Thymus (tissue), 11 donors: ENCODE results near the gene VPS35. TPM values are rescaled to one million over a fixed set of nuclear protein-coding genes. Genes with fewer than 3 reads are reported as not detected.
A peak's percentile ranks its signal among the peaks of the same experiment; 100 is the strongest.
"Not testable (repeated sequence)": the region's sequence is repeated elsewhere in the genome, so short reads cannot be mapped to it uniquely, and the experiment has no call there.

Experiments used
- DNase-seq, 9 donors: peaks; one replicate each; pipeline ENCODE4 v3.0.0-alpha.2; 2013; ENCODE audit warnings: low spot score in 9 of 9, low read depth in 6 of 9, missing footprints in 1 of 9
- H3K27ac ChIP-seq, 2 donors: one replicate each; pipeline ENCODE4 v1.5.1; 2013; ENCODE audit warnings: control low read depth in 1 of 2, low read depth in 1 of 2, low read length in 1 of 2, mild to moderate bottlenecking in 1 of 2, moderate library complexity in 1 of 2
- H3K27me3 ChIP-seq, 2 donors: one replicate each; pipeline ENCODE4 v1.5.1; 2013; ENCODE audit warnings: low read length in 1 of 2; ENCODE audit not compliant: control insufficient read depth in 2 of 2, insufficient read depth in 1 of 2
- H3K36me3 ChIP-seq, 2 donors: one replicate each; pipeline ENCODE4 v1.5.1; 2013; ENCODE audit warnings: low read length in 1 of 2, mild to moderate bottlenecking in 1 of 2, moderate library complexity in 1 of 2; ENCODE audit not compliant: control insufficient read depth in 2 of 2, insufficient read depth in 2 of 2
- H3K4me1 ChIP-seq, 2 donors: one replicate each; pipeline ENCODE4 v1.5.1; 2013; ENCODE audit warnings: low read length in 2 of 2; ENCODE audit not compliant: control insufficient read depth in 2 of 2, insufficient read depth in 2 of 2
- H3K4me3 ChIP-seq, 2 donors: one replicate each; pipeline ENCODE4 v1.5.1; 2013; ENCODE audit warnings: low read length in 2 of 2, control low read depth in 1 of 2, mild to moderate bottlenecking in 1 of 2
- H3K9me3 ChIP-seq, 2 donors: one replicate each; pipeline ENCODE4 v1.5.1; 2013; ENCODE audit warnings: low read length in 1 of 2, mild to moderate bottlenecking in 1 of 2; ENCODE audit not compliant: control insufficient read depth in 2 of 2, insufficient read depth in 1 of 2
- WGBS: extraction: QIAGEN DNeasy Blood & Tissue Kit; methylation state at CpG from one replicate; pipeline ENCODE4 v1.1.7; 2013; 5-methylcytosine and 5-hydroxymethylcytosine counted together
- polyA plus RNA-seq: library from polyadenylated mRNA; stranded (reverse); fragments of 200-250 nt; gene quantifications from one replicate; pipeline ENCODE4 v1.2.3, GENCODE V29; 2013
- total RNA-seq: library from RNA; stranded (reverse); fragments of 120-200 nt; gene quantifications from one replicate; pipeline ENCODE4 v1.2.4, GENCODE V29; 2013
- donor health status: healthy.

Gene VPS35
- total and polyA plus RNA-seq, 2 donors: 32.9 to 80.2 TPM

DNA sequence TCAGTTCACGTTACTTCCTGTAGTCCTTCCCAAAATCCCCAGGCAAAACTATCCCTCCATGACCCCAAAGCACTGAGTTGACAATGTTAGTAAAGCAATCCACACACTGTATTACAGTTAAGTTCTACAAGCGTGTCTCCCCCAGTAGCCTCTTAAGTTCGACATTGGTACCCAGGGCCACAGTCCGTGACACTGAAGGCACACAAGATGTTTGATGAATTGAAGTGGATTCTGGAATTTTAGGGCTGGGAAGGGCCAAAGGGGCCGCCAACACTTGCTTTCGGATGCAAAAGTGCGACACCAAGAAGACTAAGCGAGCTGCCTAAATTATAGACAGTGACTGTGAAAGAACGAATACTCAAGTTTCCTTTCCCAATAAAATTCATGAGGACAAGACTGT lies 1.5 kb downstream of the VPS35 start:
- peaks cover 19 to 23% of the 10 kb centered on the region in 2 donors for H3K4me1 ChIP-seq
- H3K27me3 ChIP-seq: no peaks in the 10 kb centered on the region
- no peaks in the 10 kb centered on the region for H3K9me3 ChIP-seq
- no peak overlapping the region for H3K27ac ChIP-seq
- peak overlapping the region in 1 of 2 donors; percentile 88 for H3K4me3 ChIP-seq
- no peak for DNase-seq
- peaks cover 0 to 5% of the 10 kb centered on the region in 2 donors for H3K36me3 ChIP-seq
- 89% methylated on average over 9 of the region's 9 CpGs for WGBS

DNA sequence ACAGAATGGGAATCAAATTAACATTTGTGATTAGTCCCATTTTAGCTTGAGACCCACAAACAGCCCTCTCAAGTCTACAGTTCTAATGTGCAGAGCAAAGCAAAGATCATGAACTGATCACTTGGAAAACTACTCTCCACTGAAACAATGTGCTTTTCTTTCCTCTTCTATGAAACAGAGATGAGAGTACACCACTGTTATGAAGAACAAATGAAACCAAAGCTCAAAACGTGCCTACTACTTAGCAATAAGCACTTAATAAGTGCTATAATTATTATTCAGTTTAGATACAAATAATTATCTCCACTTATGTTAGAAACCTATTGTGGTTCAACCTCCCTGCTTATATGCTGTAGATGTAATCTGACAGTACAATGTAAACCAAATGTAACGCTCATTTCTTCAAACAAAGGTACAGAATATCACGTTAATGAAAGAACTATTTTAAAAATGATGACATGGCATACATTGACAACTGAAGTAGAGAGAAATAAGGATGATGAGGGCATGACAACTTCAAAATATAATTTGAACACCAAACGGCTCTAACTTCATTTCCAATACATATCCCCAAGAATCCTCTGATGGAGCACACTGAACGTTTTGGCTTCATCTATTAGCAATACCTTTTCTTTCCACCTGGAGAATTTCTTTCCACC lies 2.0 kb downstream of the VPS35 start:
- Histone ChIP-seq H3K27me3 (no peaks in the 10 kb centered on the region), H3K36me3 (peaks cover 0 to 5% of the 10 kb centered on the region in 2 donors), H3K9me3 (no peaks in the 10 kb centered on the region), H3K27ac (no peak overlapping the region), H3K4me1 (peaks cover 19 to 23% of the 10 kb centered on the region in 2 donors), H3K4me3 (no peak overlapping the region)
- WGBS: 78% methylated on average over 5 of the region's 5 CpGs
- DNase-seq: no peak

DNA sequence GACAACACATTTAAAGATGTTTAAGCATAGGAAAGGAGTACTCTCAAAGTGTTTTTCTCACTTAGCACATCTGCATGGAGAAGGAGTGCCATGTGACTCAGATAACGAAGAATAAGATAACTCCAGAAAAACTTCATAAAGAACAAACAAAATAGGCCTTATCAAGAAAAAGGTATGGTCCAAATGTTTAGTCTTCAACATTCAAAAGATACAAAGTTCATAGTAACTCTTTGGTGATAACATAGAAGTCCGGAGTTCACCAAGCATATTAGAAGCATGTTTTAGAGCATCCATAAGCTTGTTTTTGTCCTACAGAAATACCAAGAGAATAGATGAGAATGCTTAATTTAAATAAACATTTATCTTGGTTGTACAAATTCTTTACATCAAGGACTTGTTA lies 7.1 kb downstream of the VPS35 start:
- not testable (repeated sequence) for H3K27ac ChIP-seq, DNase-seq, H3K27me3 ChIP-seq, H3K4me1 ChIP-seq, H3K4me3 ChIP-seq, H3K9me3 ChIP-seq
- H3K36me3 ChIP-seq: peaks cover 0 to 18% of the 10 kb centered on the region in 2 donors
- 100% methylated on average over 2 of the region's 2 CpGs for WGBS

DNA sequence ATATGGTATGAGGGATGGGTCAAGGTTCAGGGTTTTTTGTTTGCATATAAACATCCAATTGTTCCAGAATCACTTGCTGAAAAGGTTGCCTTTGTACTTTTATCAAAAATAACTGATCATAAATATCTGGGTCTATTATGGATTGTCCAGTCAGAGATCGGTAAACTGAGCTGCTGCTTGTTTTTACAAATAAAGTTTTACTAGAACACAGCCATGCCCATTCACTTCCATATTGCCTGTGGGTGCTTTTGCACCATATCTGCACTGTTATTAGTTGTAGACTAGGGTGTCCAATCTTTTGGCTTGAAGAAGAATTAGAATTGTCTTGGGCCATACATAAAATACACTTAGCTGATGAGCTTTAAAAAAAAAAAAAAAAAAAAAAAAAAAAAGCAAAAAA lies 11.0 kb downstream of the VPS35 start:
- not testable (repeated sequence) for H3K4me3 ChIP-seq, H3K27ac ChIP-seq, H3K27me3 ChIP-seq, H3K9me3 ChIP-seq, H3K4me1 ChIP-seq, DNase-seq
- WGBS: 95% methylated on average over 1 of the region's 1 CpG
- H3K36me3 ChIP-seq: peaks cover 3 to 21% of the 10 kb centered on the region in 2 donors

DNA sequence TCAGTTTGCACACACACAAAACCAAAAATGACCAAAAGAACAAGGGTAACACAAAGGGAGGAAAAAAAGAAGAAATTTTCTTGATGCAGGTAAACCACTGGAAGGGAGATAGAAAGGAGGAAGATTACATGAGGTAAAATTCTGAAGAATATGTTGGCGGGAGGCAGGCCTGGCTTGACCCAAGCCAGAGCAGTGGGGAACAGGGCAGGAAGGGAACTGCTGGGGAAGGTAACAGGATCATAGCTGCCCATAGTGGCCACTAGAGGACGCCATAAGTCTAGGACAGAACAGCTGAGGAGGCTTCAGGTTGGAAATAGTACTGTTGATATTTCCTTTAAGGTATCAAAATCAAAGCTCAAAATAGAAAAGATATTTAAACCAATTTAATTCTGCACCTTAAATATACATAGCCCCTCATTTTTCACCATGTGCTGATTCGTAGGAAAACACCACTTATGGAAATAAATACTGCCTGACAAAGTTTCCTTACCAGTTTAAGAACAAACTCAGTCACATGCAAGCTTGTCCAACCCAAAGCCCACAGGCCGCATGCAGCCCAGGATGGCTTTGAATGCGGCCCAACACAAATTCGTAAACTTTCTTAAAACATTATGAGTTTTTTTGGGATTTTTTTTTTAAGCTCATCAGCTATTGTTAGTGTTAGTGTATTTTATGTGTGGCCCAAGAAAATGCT lies 15.5 kb downstream of the VPS35 start:
- peak in 8 of 9 donors; percentile 21 to 65 (median 37) for DNase-seq
- peaks cover 7 to 19% of the 10 kb centered on the region in 2 donors for H3K36me3 ChIP-seq
- no peaks in the 10 kb centered on the region for H3K27me3 ChIP-seq
- H3K4me1 ChIP-seq: no peaks in the 10 kb centered on the region
- H3K4me3 ChIP-seq: no peak overlapping the region
- WGBS: 79% methylated on average over 6 of the region's 6 CpGs
- H3K9me3 ChIP-seq: no peaks in the 10 kb centered on the region
- H3K27ac ChIP-seq: no peak overlapping the region

DNA sequence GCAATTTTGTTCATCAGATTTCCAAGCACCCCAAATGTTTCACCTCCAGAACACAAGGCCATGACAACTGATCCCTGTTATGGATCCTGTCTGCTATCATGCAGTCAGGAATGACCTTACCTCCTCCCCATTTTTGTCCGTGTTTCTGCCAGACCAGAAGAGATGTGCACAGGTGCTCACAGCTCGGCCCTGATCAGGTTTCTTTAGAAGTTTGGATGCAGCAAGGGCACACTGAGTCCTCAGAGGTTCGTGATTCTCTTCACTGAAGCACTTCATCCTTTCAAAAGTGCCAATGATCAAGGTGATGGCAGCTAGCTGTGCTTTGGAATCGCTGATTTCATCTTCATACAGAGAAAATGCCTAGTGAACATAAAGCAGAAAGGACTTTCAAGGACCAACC lies 26.9 kb downstream of the VPS35 start:
- no peaks in the 10 kb centered on the region for H3K4me1 ChIP-seq
- H3K27me3 ChIP-seq: no peaks in the 10 kb centered on the region
- no peaks in the 10 kb centered on the region for H3K9me3 ChIP-seq
- peaks cover 19 to 23% of the 10 kb centered on the region in 2 donors for H3K36me3 ChIP-seq
- H3K4me3 ChIP-seq: no peak overlapping the region
- WGBS: 73% methylated on average over 4 of the region's 4 CpGs
- DNase-seq: no peak
- H3K27ac ChIP-seq: no peak overlapping the region

DNA sequence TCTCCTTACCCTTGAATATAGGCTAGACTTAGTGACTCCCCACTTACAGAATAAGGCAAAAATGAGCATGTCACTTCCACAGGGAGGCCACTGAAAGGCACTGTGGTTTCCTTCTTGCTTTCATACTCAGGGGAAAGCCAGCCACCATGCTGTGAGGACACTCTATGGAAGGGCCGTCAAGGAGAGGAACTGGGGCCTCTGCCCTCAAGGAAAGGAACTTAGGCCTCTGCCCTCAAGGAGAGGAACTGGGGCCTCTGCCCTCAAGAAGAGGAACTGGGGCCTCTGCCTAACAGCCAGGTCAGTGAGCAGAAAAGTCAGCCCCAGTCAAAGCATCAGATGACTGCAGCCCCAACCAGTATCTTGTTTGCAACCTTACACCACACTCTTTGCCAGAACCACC lies 30.1 kb downstream of the VPS35 start:
- H3K9me3 ChIP-seq: no peaks in the 10 kb centered on the region
- no peak overlapping the region for H3K27ac ChIP-seq
- DNase-seq: peak in 2 of 9 donors; percentile 2 to 26
- H3K36me3 ChIP-seq: peaks cover 19% of the 10 kb centered on the region in 2 donors
- no peaks in the 10 kb centered on the region for H3K4me1 ChIP-seq
- no peaks in the 10 kb centered on the region for H3K27me3 ChIP-seq
- WGBS: 17% methylated on average over 1 of the region's 1 CpG
- H3K4me3 ChIP-seq: no peak overlapping the region

DNA sequence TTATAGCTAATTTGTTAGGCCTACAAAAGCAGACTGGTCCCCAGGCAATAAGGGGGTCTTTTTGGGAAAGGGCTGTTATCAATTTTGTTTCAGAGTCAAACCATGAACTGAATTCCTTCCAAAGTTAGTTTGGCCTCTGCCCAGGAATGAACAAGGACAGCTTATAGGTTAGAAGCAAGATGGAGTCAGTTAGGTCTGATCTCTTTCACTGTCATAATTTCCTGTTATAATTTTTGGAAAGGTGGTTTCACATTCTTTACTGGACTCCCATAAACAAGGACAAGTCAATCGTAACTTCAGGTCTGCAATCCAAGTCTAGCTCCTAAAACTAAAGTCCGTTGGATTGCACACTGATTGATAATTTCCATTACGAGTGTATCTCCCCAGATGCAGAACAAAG lies 37.7 kb downstream of the VPS35 start:
- Histone ChIP-seq H3K36me3 (no peaks in the 10 kb centered on the region), H3K27ac (no peak overlapping the region), H3K9me3 (no peaks in the 10 kb centered on the region), H3K4me3 (no peak overlapping the region), H3K27me3 (no peaks in the 10 kb centered on the region), H3K4me1 (no peaks in the 10 kb centered on the region)
- DNase-seq: no peak
- 98% methylated on average over 3 of the region's 3 CpGs for WGBS

DNA sequence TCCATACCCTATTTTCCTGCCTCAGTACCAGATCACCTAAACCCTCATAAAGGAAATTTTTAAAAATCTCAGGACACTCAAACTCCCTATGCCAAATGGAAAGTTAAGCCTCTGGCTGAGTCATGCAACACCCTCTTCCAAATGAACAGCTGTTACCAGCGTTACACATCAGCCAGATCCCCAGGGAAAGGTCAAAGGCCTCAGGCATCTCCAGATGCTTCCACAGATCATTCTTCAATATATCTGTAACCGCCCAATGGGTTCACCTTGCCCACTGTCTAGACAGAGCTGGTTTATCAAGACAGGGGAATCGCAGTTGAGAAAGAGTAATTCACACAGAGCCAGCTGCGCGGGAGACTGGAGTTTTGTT lies 38.7 kb downstream of the VPS35 start:
- H3K36me3 ChIP-seq: no peaks in the 10 kb centered on the region
- H3K27ac ChIP-seq: no peak overlapping the region
- no peaks in the 10 kb centered on the region for H3K4me1 ChIP-seq
- H3K4me3 ChIP-seq: no peak overlapping the region
- no peaks in the 10 kb centered on the region for H3K27me3 ChIP-seq
- WGBS: 97% methylated on average over 5 of the region's 5 CpGs
- no peaks in the 10 kb centered on the region for H3K9me3 ChIP-seq
- DNase-seq: no peak
